Occipital lobe (tissue), 2 donors: ENCODE results near the gene TPGS2. TPM values are rescaled to one million over a fixed set of nuclear protein-coding genes. Genes with fewer than 3 reads are reported as not detected.
"Not testable (repeated sequence)": the region's sequence is repeated elsewhere in the genome, so short reads cannot be mapped to it uniquely, and the experiment has no call there.

Experiments
- DNase-seq: peaks from one replicate; lab custom pipeline; 2025; lab: John Stamatoyannopoulos, UW
- total RNA-seq: library from RNA; depleted of rRNA; stranded (reverse); fragments of >200 nt; gene quantifications from one replicate; pipeline ENCODE4 v1.2.3, GENCODE V29; 2014

Gene TPGS2
- total RNA-seq, 1 donor from 2014 or later = 101 TPM

GRCh38 chr18:36775396-36775795 lies 53.4 kb downstream of the TPGS2 start:
- no peak for DNase-seq

GRCh38 chr18:36772241-36772723 lies 56.5 kb downstream of the TPGS2 start:
- no peak for DNase-seq

GRCh38 chr18:36771245-36771644 lies 57.6 kb downstream of the TPGS2 start:
- no peak for DNase-seq

- DNase-seq = no peak
Observed at GRCh38 chr18:36770315-36770946, 58.4 kb downstream of the TPGS2 start.

- DNase-seq = no peak
Observed at GRCh38 chr18:36769611-36770314, 59.0 kb downstream of the TPGS2 start.

GRCh38 chr18:36769172-36769571 lies 59.6 kb downstream of the TPGS2 start:
- no peak for DNase-seq

- no peak for DNase-seq
Observed at GRCh38 chr18:36766836-36767235, 62.0 kb downstream of the TPGS2 start.

- not testable (repeated sequence) for DNase-seq
Observed at GRCh38 chr18:36762965-36763364, 65.8 kb downstream of the TPGS2 start.

GRCh38 chr18:36762074-36762473 lies 66.7 kb downstream of the TPGS2 start:
- no peak for DNase-seq

GRCh38 chr18:36761186-36761698 lies 67.6 kb downstream of the TPGS2 start:
- no peak for DNase-seq

- DNase-seq = no peak
Observed at GRCh38 chr18:36760598-36760997, 68.2 kb downstream of the TPGS2 start.

GRCh38 chr18:36759167-36759776 lies 69.5 kb downstream of the TPGS2 start:
- no peak for DNase-seq

- DNase-seq = no peak
Observed at GRCh38 chr18:36758623-36759022, 70.2 kb downstream of the TPGS2 start.

GRCh38 chr18:36757991-36758390 lies 70.8 kb downstream of the TPGS2 start:
- DNase-seq = no peak

- no peak for DNase-seq
Observed at GRCh38 chr18:36757081-36757480, 71.7 kb downstream of the TPGS2 start.

- DNase-seq = no peak
Observed at GRCh38 chr18:36756242-36756641, 72.6 kb downstream of the TPGS2 start.

- no peak for DNase-seq
Observed at GRCh38 chr18:36752929-36753865, 75.6 kb downstream of the TPGS2 start.

GRCh38 chr18:36745219-36745975 lies 83.4 kb downstream of the TPGS2 start:
- no peak for DNase-seq

- DNase-seq = no peak
Observed at GRCh38 chr18:36744261-36744876, 84.4 kb downstream of the TPGS2 start.
